HCT116 (cell line): ENCODE measurements around the gene EID2. TPM values are rescaled to one million over a fixed set of nuclear protein-coding genes. Genes with fewer than 3 reads are reported as not detected.

Experiments
- ATAC-seq: fragments of 200-7000 bp; cut with Tn5 transposase; 2 replicates; pipeline ENCODE4 v1.9.1; 2020; ENCODE audit warnings: mild to moderate bottlenecking, moderate library complexity
- BruUV-seq: library from RNA; stranded (reverse); fragments of 400-500 nt; replicated peaks from 2 replicates; lab custom pipeline; 2021; lab: Mats Ljungman, UMichigan
- CTCF ChIA-PET: fragments of 300-600 bp; sonication (Branson Sonifier 250); formaldehyde crosslinking; loops from one replicate; lab custom pipeline; 2021; ENCODE audit warnings: antibody characterized with exemption; lab: Charles Lee
- POLR2A ChIA-PET: fragments of 300-600, 350-600 bp; sonication (Branson Sonifier 250); formaldehyde crosslinking; loops from one replicate; lab custom pipeline; 2021; ENCODE audit warnings: antibody characterized with exemption; lab: Charles Lee
- RAD21 ChIA-PET, 2 experiments: fragments of 300-600 bp; sonication (Branson Sonifier 250); formaldehyde crosslinking; loops; one replicate each; lab custom pipeline; 2023; ENCODE audit warnings: low total read pairs in 2 of 2; ENCODE audit not compliant: uncharacterized antibody in 2 of 2, unreplicated experiment in 2 of 2, low non-redundant PET in 1 of 2; lab: Charles Lee
- DNase-seq: peaks from one replicate; pipeline ENCODE4 v3.0.0-alpha.2; 2010; ENCODE audit warnings: low read depth, low spot score
- H2AFZ ChIP-seq: fragments of 200-600 bp; shearing (Covaris generic), sonication (generic); 2 replicates; pipeline ENCODE4 v1.6.1; 2017; ENCODE audit warnings: low read depth, mixed run types, mixed read lengths, antibody characterized with exemption, low read length; ENCODE audit not compliant: poor library complexity, severe bottlenecking
- H3K27ac ChIP-seq: 2 replicates; pipeline ENCODE4 v1.5.1; 2012; ENCODE audit warnings: low read depth, low read length
- H3K27me3 ChIP-seq: fragments of 200-600 bp; sonication (generic); 2 replicates; pipeline ENCODE4 v1.6.1; 2016; ENCODE audit warnings: mixed run types, low read length, mixed read lengths; ENCODE audit not compliant: insufficient read depth
- H3K36me3 ChIP-seq, 2 experiments: fragments of 200-500 bp in 1 of 2; fragments of 200-600 bp in 1 of 2; sonication (Bioruptor generic) in 1 of 2; sonication (generic) in 1 of 2; 2 replicates each; pipeline versions ENCODE4 v1.5.1 to v1.6.1; 2014 to 2016; ENCODE audit warnings: low read length in 2 of 2, inconsistent platforms in 1 of 2, mixed read lengths in 1 of 2, mixed run types in 1 of 2; ENCODE audit not compliant: insufficient read depth in 2 of 2, control insufficient read depth in 1 of 2
- H3K4me1 ChIP-seq, 2 experiments: fragments of 200-600 bp in 1 of 2; sonication (generic) in 1 of 2; 2 replicates each; pipeline versions ENCODE4 v1.5.1 to v1.6.1; 2012 to 2017; ENCODE audit warnings: low read length in 2 of 2, inconsistent platforms in 1 of 2, mild to moderate bottlenecking in 1 of 2, mixed read lengths in 1 of 2, mixed run types in 1 of 2, moderate library complexity in 1 of 2; ENCODE audit not compliant: insufficient read depth in 2 of 2, control insufficient read depth in 1 of 2
- H3K4me2 ChIP-seq: fragments of 200-600 bp; sonication (generic); 2 replicates; pipeline ENCODE4 v1.6.1; 2017; ENCODE audit warnings: mixed run types, low read length, mixed read lengths
- H3K4me3 ChIP-seq, 2 experiments: fragments of 200-600 bp in 1 of 2; sonication (generic) in 1 of 2; replicated peaks in 1 of 2; 2 replicates each; pipeline ENCODE4 v1.5.1; 2011 to 2016; ENCODE audit warnings: low read length in 2 of 2, control low read depth in 1 of 2, low read depth in 1 of 2, mild to moderate bottlenecking in 1 of 2, mixed read lengths in 1 of 2, mixed run types in 1 of 2
- H3K79me2 ChIP-seq: fragments of 200-600 bp; sonication (generic); 2 replicates; pipeline ENCODE4 v1.6.1; 2017; ENCODE audit warnings: mild to moderate bottlenecking, mixed run types, low read length, moderate library complexity, mixed read lengths; ENCODE audit not compliant: insufficient read depth
- H3K9ac ChIP-seq: fragments of 200-600 bp; sonication (generic); 2 replicates; pipeline ENCODE4 v1.6.1; 2016; ENCODE audit warnings: low read length, mixed read lengths
- H3K9me2 ChIP-seq: fragments of 200-600 bp; sonication (generic), shearing (Covaris generic); 2 replicates; pipeline ENCODE4 v1.6.1; 2017; ENCODE audit warnings: mixed run types, mild to moderate bottlenecking, moderate library complexity; ENCODE audit not compliant: insufficient read depth
- H3K9me3 ChIP-seq, 2 experiments: fragments of 200-500 bp in 1 of 2; fragments of 200-600 bp in 1 of 2; sonication (Bioruptor generic) in 1 of 2; sonication (generic) in 1 of 2; 2 replicates each; pipeline ENCODE4 v1.6.1; 2014 to 2017; ENCODE audit warnings: low read length in 2 of 2, mixed read lengths in 2 of 2, inconsistent platforms in 1 of 2, low read depth in 1 of 2, mild to moderate bottlenecking in 1 of 2, mixed run types in 1 of 2, moderate library complexity in 1 of 2; ENCODE audit not compliant: control insufficient read depth in 1 of 2, insufficient read depth in 1 of 2
- H4K20me1 ChIP-seq: fragments of 200-600 bp; sonication (generic), shearing (Covaris generic); 2 replicates; pipeline ENCODE4 v1.6.1; 2017; ENCODE audit warnings: mixed run types, mild to moderate bottlenecking, moderate library complexity; ENCODE audit not compliant: insufficient read depth
- CBX3 ChIP-seq: IDR thresholded peaks from 2 replicates; pipeline ENCODE4 v1.6.1; 2012; ENCODE audit warnings: low read depth
- ELF1 ChIP-seq: IDR thresholded peaks from 2 replicates; pipeline ENCODE4 v1.6.1; 2012; ENCODE audit warnings: low read depth, borderline replicate concordance
- JUND ChIP-seq: IDR thresholded peaks from 2 replicates; pipeline ENCODE4 v1.6.1; 2012
- POLR2AphosphoS5 ChIP-seq: IDR thresholded peaks from 2 replicates; pipeline ENCODE4 v1.6.1; 2011; ENCODE audit warnings: mild to moderate bottlenecking, low read depth, low read length, moderate library complexity
- SRF ChIP-seq: IDR thresholded peaks from 2 replicates; pipeline ENCODE4 v1.6.1; 2012; ENCODE audit warnings: low read depth
- ZFX ChIP-seq: fragments of 450-650 bp; IDR thresholded peaks from 2 replicates; pipeline ENCODE4 v1.6.1; 2017
- intact Hi-C: fragments of 100-400 bp; cut with micrococcal nuclease; formaldehyde crosslinking; loops from 2 replicates; pipeline ENCODE4 v1.10.0; 2022
- total RNA-seq: library from RNA; stranded (reverse); gene quantifications from one replicate; pipeline ENCODE4 v1.2.1, GENCODE V29; 2021; ENCODE audit not compliant: unreplicated experiment
- TF ChIP-seq, protein P1 (sequence below): IDR thresholded peaks from 2 replicates; pipeline ENCODE4 v1.6.1; 2012; ENCODE audit warnings: low read depth

Gene EID2
- total RNA-seq, 1 experiment from 2014 or later: 11.7 TPM

- BruUV-seq: no TSS peak
- intact Hi-C loops: loop anchor here (10.0 kb wide), 1 partner anchor 46 kb away; no protein-coding TSS in a partner anchor
- Histone ChIP-seq H3K4me2 (no peak overlapping the region; the same call in 1 of the 2 replicates), H3K4me1 (peaks cover 0 to 3% of the 10 kb centered on the region in 2 experiments; a peak in 2 of 4 replicates), H2AFZ (no peak overlapping the region), H3K36me3 (no peaks in the 10 kb centered on the region), H3K27ac (no peak overlapping the region), H3K9me2 (no peaks in the 10 kb centered on the region), H3K79me2 (no peaks in the 10 kb centered on the region), H4K20me1 (no peaks in the 10 kb centered on the region), H3K9ac (no peak overlapping the region), H3K9me3 (0 out of 4 replicates have a peak, but pooled peaks cover 0 to 2% of the 10 kb centered on the region in 2 experiments), H3K27me3 (peaks cover 20% of the 10 kb centered on the region), H3K4me3 (no peak overlapping the region)
- TF ChIP-seq CBX3: no peak
- TF ChIP-seq ELF1: no peak
- TF ChIP-seq ZFX: no peak
- no peak for TF ChIP-seq JUND
- TF ChIP-seq SRF: no peak
- ChIA-PET POLR2A (no interaction called here), CTCF (no interaction called here), RAD21 (no interaction called here)
- ATAC-seq (no peak), DNase-seq (no peak)
Observed at GRCh38 chr19:39568604-39569003, 28.6 kb upstream of the EID2 start.

GRCh38 chr19:39566064-39566463 is 26.1 kb upstream of the EID2 start:
- Histone ChIP-seq H3K36me3 (no peaks in the 10 kb centered on the region), H4K20me1 (no peaks in the 10 kb centered on the region), H3K4me1 (peaks cover 0 to 8% of the 10 kb centered on the region in 2 experiments; a peak in 2 of 4 replicates), H2AFZ (no peak overlapping the region), H3K79me2 (no peaks in the 10 kb centered on the region), H3K27me3 (peaks cover 26% of the 10 kb centered on the region), H3K9me2 (no peaks in the 10 kb centered on the region), H3K9ac (no peak overlapping the region), H3K4me2 (no peak overlapping the region), H3K27ac (no peak overlapping the region), H3K4me3 (no peak overlapping the region), H3K9me3 (no peaks in the 10 kb centered on the region)
- intact Hi-C loops: loop anchor here (10.0 kb wide), 1 partner anchor 49 kb away; no protein-coding TSS in a partner anchor
- BruUV-seq: no TSS peak
- no peak for DNase-seq
- ATAC-seq: no peak
- ChIA-PET RAD21 (no interaction called here), POLR2A (no interaction called here), CTCF (no interaction called here)
- TF ChIP-seq ELF1: no peak
- no peak for TF ChIP-seq POLR2AphosphoS5
- TF ChIP-seq, protein P1, sequence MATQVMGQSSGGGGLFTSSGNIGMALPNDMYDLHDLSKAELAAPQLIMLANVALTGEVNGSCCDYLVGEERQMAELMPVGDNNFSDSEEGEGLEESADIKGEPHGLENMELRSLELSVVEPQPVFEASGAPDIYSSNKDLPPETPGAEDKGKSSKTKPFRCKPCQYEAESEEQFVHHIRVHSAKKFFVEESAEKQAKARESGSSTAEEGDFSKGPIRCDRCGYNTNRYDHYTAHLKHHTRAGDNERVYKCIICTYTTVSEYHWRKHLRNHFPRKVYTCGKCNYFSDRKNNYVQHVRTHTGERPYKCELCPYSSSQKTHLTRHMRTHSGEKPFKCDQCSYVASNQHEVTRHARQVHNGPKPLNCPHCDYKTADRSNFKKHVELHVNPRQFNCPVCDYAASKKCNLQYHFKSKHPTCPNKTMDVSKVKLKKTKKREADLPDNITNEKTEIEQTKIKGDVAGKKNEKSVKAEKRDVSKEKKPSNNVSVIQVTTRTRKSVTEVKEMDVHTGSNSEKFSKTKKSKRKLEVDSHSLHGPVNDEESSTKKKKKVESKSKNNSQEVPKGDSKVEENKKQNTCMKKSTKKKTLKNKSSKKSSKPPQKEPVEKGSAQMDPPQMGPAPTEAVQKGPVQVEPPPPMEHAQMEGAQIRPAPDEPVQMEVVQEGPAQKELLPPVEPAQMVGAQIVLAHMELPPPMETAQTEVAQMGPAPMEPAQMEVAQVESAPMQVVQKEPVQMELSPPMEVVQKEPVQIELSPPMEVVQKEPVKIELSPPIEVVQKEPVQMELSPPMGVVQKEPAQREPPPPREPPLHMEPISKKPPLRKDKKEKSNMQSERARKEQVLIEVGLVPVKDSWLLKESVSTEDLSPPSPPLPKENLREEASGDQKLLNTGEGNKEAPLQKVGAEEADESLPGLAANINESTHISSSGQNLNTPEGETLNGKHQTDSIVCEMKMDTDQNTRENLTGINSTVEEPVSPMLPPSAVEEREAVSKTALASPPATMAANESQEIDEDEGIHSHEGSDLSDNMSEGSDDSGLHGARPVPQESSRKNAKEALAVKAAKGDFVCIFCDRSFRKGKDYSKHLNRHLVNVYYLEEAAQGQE: peak; percentile 38; the same call in 1 of the 2 replicates
